Fibroblast of gingiva (primary cell): ENCODE results near the gene PRR23A.
"Not testable (repeated sequence)": the region's sequence is repeated elsewhere in the genome, so short reads cannot be mapped to it uniquely, and the experiment has no call there.

Experiments
- DNase-seq: peaks from one replicate; pipeline ENCODE4 v3.0.0-alpha.2; 2011; ENCODE audit warnings: low read depth

PRR23A gene

DNA sequence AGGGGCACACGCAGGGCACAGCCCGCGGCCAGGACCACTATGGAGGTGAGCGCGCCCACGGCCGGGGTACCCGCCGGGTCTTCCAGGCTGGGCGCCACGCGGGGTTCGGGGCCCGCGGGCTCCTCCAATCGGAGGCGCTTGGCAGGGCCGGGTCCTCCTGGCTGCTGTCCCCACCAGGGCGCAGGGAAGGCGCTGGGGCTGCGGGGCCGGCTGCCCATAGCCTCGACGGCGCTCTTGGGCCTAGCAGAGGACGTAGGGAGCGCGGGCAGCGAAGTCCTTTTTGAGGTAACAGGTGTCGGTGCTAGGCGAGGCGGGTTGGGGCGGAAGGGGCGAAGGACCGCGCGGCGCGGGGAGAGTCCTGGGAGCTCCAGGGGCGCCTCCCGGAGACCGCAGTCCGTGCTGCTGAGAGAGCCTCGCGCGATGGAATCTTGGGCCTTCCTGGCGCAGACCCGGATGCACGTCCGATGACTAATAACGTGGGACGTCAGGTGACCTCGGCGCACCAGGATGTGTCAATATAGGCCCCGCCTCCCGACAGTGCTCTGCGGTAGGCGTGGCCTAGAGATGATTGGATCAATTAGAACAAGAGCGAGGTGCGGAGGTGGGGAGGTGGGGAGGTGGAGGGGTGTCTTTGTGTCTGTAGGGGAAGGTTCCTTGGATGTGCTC is at the start of gene PRR23A:
Gene PRR23A, minus strand, starts transcription at position 218 of the 666 bp plus-strand sequence. Its CDS starts 0 bp downstream, at position 218.
- no peak for DNase-seq

DNA sequence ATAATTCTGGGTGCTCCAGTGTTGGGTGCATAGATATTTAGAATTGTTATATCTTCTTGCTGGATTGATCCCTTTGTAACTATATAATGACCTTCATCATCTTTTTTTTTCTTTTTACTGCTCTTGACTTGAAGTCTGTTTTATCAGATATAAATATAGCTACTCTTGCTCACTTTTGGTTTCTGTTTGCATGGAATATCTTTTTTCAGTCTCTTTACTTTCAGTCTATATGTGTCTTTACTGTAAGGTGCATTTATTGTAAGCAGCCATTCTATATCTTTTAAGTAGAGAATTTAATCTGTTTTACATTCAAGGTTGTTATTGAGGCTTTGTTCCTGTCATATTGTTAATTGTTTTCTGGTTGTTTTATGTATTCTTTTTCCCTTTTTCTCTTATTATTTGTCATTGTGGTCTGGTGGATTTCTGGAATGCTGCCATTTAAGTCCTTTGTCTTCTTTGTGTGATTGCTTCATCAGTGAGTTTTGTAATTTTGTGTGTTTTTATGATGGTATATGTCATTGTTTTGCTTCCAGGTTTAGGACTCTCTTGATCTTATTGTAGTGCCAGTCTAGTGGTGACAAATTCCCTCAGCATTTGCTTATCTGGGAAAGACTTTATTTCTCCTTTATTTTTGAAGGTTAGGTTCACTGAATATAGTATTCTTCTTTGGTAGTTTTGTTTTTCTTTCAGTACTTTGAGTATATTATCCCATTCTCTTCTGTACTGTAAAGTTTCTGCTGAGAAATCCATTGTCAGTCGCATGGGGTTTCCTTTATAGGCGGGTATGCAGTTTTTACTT is 46.9 kb upstream of the PRR23A start:
- no peak for DNase-seq

DNA sequence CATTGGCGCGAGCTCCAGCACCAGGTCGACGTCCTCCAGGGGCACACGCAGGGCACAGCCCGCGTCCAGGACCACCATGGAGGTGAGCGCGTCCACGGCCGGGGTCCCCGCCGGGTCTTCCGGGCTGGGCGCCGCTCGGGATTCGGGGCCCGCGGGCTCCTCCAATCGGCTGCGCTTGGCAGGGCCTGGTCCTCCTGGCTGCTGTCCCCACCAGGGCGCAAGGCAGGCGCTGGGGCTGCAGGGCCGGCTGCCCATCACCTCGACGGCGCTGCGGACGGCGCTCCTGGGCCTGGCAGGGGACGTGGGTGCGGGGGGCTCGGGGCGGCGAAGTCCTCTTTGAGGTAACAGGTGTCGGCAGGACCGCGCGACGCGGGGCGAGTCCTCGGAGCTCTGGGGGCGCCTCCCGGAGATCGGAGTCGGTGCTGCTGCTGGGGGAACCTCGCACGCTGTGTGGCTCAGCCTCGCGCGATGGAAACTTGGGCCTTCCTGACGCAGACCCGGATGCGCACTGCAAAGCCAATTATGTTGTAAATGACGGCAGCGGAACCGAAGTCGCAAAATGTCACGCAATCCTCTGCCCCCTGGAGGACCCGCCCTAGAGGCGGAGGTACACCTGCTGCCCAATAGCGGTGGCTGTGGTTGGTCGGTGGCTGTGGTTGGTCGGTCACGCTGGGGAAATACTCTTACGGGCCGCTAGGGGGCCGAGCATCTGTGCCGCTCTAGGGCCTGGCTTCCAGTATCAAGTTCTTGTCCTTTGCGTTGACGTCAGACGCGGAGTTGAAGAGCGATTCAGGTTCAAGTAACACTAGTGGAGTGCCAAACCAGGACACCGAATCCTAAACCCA is 38.5 kb upstream of the PRR23A start, which contains the start of gene PRR23C:
Gene PRR23C, minus strand, starts transcription at position 527 of the 845 bp plus-strand sequence. Its CDS starts 272 bp downstream, at position 255.
- DNase-seq = no peak

DNA sequence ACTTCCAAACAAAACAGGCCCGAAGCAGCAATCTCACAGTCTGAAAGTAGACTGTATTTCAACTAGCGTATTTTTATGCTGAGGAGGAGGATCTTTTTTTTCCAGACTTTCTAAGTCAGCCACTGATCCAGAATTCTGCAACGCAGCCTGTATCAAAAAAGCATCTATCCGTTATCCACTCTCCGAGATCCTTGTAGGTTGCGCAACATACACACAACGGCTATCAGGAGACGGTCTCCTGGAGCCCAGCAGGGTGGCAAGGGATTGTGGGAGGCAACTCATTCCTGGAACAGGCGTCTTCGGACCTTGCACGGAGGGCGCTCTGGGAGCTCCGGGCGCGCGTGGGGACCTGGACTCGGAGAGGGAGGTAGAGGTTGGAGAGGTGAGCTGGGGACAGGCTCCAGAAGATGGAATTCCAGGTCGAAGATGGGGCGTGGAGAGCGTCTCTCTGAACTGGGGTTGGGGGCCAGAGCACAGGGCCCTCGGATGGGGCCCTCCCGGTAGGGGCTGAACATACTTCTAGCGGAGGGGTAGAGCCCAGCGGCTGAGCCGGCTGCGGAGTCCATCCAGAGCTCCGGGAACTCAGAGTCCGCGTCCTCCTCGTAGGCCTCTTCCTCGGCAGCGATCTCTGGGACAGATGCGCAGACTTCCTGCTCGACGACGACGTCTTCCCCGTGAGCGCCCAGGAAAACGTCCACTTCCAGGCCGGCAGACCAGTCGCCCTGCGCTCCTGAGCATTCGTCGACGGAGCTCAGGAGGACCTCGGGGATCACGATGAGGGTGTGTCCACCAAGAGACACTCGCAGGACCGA is 37.7 kb upstream of the PRR23A start:
- DNase-seq = no peak

DNA sequence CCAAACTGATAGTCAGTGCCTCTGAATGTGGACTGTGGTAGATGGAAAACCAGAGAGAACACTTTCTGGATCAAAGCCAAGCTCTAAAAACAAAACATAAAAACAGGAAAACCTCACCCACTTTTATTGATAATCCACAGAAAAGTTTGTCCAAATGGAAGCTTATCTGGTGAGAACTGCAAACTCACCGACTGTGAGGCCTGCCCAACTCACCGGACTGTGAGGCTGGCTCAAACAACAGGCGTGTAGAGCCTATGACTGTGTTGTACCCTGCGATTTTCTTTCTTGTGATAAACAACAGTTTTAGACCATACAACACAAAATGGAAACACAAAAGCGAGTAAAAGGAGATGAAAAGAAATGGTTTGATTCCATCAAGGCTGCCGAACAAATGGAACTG is 31.4 kb upstream of the PRR23A start:
- DNase-seq = no peak

DNA sequence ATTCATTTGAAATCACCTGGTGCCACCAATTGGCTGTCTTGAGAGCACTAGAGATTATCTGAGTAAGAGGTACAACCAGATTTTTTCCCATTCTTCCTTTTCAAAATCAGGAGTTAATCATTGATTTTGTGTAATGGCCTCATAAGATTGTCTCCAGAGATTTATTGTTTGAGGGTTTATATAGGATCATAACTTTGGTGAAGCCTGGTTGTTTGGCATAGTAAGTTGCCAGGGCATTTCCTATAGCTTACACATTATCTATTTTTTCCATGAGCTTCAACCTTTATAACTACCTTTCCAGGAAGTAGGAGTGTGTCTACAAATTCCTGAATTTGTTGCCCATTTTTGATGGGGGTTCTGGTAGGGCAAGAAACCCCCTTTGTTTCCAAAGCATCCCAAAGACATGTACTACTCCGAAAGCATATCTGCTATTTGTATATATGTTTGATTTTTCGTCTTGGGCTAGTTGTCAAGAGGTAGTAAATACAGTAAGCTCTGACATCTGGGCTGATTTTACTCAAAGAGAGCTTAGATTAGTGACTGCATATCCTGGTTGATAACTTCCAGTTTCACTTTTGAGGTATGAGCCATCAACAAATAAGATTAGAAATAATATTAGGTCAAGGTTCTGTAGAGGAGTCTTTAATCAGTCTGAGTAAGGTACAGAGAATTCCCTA is 26.4 kb upstream of the PRR23A start:
- no peak for DNase-seq

DNA sequence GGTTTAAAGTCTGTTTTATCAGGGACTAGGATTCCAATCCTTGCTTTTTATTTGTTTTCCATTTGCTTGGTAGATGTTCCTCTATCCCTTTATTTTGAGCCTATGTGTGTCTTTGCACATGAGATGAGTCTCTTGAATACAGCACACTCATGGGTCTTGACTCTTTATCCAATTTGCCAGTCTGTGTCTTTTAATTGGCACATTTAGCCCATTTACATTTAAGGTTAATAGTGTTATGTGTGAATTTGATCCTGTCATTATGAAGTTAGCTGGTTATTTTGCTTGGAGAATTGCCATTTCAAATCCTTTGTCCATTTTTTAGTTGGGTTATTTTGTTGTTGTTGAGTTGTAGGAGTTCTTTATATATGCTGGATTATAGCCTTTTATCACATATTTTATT is 24.5 kb upstream of the PRR23A start:
- DNase-seq = not testable (repeated sequence)

DNA sequence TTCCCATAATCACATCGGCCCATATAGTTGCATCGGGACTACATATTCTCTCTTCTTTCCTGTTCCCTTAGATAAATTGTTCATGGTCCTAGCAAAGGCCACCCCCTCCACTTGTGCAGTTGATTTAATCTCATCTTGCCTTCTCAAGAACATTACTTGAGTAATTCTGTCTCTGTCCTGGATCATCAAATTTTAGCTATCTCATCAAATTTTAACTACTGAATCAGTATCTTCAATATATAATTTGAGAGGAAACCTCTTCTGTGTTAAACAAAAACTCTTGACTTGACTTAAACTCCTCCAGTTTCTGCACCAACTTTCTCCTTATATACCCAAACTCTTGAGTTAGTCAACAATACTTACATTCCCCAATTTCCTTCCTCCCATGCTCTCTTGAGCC is 18.9 kb upstream of the PRR23A start:
- no peak for DNase-seq

DNA sequence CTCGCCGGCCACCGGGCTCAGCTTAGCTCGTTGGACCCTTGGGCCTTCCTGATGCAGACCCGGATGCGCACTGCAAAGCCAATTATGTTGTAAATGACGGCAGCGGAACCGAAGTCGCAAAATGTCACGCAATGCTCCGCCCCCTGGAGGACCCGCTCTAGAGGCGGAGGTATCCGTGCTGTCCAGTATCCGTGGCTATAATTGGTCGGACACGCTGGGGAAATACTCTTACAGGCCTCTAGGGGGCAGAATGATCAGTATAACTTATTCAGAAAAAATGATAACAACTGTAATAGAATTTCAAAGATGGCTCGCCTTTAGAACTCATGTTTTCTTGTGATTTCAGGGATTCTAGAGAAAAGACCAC is 14.8 kb upstream of the PRR23A start, which contains the start of gene PRR23B:
Gene PRR23B, minus strand, starts transcription at position 59 of the 367 bp plus-strand sequence. CDS start 265 bp downstream, outside the sequence.
- no peak for DNase-seq

DNA sequence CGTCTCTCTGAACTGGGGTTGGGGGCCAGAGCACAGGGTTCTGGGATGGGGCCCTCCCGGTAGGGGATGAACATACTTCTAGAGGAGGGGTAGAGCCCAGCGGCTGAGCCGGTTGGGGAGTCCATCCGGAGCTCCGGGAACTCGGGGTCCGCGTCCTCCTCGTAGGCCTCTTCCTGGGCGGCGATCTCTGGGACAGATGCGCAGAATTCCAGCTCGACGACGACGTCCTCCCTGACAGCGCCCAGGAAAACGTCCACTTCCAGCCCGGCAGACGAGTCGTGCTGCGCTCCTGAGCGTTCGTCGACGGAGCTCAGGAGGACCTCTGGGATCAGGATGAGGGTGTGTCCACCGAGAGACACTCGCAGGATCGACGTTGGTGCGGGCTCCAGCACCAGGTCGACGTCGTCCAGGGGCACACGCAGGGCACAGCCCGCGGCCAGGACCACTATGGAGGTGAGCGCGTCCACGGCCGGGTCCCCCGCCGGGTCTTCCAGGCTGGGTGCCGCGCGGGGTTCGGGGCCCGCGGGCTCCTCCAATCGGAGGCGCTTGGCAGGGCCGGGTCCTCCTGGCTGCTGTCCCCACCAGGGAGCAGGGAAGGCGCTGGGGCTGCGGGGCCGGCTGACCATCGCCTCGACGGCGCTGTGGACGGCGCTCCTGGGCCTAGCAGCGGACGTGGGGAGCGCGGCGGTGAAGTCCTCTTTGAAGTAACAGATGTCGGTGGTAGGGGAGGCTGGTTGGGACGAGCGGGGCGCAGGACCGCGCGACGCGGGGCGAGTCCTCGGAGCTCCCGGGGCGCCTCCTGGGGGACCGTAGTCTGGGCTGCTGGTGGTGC is 14.2 kb upstream of the PRR23A start:
- no peak for DNase-seq

DNA sequence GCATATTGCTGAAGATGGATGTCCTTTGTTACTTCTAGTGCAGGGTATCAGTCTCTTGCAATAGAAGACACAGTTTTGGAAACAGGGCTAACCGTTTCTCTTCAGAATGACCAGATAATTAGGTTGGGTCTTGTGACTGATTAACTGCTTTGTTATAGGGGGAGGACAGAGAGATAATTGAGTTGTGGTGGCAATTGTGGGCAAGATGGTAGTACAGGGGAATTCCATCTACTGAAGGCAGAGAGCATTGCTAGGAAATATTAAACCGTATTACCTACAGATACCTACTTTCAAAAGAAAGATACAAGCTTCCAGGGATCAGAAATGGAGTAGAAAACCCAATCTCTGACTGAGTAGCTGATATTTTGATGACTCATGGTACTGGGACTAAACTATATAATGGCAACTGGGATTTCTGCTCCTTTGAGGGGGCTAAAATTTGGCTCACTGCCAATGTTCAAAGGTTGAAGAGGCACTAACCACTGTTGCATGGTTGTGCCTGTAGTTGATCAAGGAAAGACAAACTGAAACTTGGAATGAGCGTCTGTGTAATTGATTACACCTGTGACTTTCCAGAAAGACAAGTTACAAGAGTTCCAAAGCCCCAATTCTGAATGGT is 10.5 kb upstream of the PRR23A start:
- no peak for DNase-seq

DNA sequence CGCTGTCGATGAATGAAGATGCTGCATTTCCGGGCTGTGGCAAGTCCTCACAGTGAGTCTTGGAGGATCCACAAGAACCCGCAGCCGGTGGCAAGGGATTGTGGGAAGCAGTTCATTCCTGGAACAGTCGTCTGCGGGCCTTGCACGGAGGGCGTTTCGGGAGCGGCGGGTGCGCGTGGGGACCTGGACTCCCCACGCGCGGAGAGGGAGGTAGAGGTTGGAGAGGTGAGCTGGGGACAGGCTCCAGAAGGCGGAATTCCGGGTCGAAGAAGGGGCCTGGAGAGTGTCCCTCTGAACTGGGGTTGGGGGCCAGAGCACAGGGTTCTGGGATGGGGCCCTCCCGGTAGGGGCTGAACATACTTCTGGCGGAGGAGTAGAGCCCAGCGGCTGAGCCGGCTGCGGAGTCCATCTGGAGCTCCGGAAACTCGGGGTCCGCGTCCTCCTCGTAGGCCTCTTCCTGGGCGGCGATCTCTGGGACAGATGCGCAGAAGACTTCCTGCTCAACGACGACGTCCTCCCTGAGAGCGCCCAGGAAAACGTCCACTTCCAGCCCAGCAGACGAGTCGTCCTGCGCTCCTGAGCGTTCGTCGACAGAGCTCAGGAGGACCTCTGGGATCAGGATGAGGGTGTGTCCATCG is 593 bp downstream of the PRR23A start:
- DNase-seq = no peak

DNA sequence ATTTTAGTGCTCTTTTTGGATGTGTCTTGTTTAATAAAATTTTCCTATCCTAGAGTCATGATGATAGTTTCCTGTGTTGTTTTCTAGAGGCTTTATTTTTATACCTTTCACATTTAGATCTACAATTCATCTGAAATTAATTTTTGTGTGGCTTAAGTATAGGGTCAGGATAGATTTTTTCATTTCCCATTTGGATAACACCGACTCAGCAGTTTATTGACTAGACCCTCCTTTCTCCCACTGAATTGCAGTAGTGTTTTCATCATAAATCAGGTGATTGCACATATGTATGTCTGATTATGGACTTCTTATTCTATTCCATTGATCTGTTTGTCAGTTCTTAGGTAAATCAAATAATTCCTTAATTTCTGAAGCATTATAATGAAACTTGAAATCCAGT is 10.4 kb downstream of the PRR23A start:
- no peak for DNase-seq

DNA sequence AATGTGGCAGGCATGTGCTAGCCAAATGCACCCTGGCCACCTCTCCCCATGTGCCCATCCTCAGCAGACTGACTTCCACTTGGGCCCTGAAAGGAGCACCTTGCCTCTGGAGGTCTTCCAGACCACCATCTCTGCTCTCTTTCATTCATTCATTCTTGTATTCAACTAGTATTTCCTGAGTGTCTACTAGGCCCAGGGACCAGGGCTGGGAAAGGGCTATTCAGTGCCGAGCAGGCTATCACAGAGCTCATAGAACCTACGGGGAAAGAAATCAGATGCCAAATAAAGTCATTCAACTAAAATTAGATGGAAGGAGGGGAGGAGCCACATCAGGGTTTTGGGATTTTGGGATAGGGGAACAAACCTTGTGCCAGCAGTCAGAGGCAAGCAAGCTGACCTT is 18.9 kb downstream of the PRR23A start:
- no peak for DNase-seq

DNA sequence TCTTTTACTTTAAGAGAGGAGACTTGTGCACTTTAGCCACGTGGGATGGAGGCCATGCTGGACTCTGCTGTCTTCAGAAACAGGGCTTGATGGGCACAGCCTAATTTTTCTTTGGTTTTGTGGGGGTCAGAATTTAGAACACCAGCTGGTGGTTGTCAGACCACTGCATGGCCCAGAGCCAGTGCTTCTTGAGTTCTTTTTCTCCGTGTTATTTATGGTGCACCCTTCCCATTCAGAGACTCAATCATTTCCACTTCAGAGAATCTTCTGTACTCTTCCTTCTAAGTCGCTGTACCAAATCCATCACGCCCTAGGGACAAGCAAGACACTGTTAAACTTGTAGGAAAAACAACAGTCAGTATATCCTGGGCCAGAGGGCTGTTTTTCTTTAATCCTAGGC is 20.1 kb downstream of the PRR23A start:
- DNase-seq = no peak

DNA sequence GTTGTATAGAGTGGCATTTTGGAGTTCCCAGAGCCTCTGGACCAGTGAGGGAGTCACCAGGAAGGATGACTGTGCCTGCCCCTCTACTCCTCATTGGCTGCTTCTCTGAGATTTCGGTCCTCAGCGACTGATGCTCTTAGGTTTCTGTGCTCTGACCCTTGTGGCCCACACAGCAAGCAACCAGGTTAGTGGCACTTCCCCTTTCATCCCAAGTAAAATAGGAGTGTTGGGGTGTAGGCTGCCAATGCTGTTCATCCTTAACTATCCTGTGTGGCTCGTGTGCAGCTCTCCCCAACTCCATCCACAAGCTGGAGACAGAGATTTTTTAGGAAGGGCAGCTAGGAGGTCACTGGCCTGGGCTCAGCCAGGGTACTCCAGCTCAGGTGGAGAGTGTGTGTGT is 21.3 kb downstream of the PRR23A start:
- no peak for DNase-seq

DNA sequence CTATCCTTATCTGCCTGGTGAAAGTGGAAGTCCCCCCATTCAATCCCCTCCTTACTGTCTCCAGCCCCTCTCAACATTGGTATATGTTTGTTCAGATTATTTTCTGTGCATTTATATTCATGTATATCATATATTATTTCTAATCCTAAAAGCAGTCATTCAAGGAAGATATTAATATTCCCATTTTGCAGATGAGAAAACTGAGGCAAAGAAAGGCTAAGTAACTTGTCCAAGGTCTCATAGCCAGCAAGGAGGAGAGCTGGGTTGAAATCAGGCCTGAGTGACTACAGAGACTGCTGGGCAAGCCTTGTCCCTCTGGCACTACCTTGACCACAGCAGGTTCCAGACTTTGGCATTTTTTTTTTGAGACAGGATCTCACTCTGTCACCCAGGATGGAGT is 30.0 kb downstream of the PRR23A start:
- DNase-seq = no peak

DNA sequence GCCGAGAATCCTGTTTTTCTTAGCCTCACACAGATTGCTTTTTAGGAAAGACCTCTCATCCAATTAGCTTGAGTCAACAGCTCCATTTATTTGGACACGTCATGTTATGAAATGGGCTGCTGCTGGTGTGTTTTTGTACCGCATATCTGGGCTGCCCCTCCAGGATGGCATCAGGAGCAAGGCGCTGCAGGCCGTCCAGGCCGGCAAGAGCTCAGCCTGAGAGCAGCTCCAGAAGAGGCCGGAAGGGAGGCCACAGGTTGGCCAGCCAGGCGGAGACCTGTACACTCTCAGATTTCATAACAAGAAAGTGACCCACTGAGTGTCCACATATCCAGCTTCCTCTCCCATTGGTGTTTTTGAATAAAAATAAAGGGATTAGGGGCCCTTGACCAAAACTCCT is 30.7 kb downstream of the PRR23A start:
- no peak for DNase-seq

DNA sequence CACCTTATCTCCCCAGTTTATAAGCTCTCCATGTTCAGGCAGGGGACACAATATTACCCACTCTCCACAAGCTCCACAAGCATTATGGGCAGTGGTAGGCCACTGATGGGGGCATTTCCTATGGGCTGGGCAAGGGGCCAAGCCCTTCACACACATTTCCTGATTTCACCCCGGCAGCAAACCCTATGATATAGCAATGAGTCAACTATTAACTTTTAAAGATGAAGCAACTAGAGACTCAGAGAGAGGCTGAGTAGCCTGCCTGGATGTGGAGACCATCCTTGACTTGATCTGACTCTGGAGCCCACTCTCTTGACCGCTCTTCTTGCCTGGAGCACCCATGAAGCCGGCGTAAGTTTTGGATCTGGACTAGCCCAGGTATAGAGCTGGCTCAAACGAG is 31.6 kb downstream of the PRR23A start:
- DNase-seq = no peak
